GM23338 (cell line): ENCODE measurements around the gene GRID2. TPM values are rescaled to one million over a fixed set of nuclear protein-coding genes. Genes with fewer than 3 reads are reported as not detected.

Source experiments
- ATAC-seq: fragments of 200-7000 bp; cut with Tn5 transposase; 3 replicates; pipeline ENCODE4 v1.9.1; 2020
- DNase-seq: peaks from one replicate; pipeline ENCODE4 v3.0.0-alpha.2; 2015; ENCODE audit warnings: low spot score
- H2AFZ ChIP-seq: fragments of 200-600 bp; sonication (generic); 2 replicates; pipeline ENCODE4 v1.8.0; 2016; ENCODE audit warnings: antibody characterized with exemption, mild to moderate bottlenecking, moderate library complexity
- H3F3A ChIP-seq: fragments of 200-600 bp; sonication (generic); replicated peaks from 2 replicates; pipeline ENCODE4 v1.8.0; 2017; ENCODE audit warnings: antibody characterized with exemption, mixed run types, low read depth
- H3K27ac ChIP-seq: fragments of 200-600 bp; sonication (generic); 2 replicates; pipeline ENCODE4 v1.6.1; 2016; ENCODE audit warnings: low read depth
- H3K27me3 ChIP-seq: fragments of 200-600 bp; sonication (generic); 2 replicates; pipeline ENCODE4 v1.8.0; 2016; ENCODE audit warnings: mild to moderate bottlenecking, mixed run types, moderate library complexity; ENCODE audit not compliant: insufficient read depth
- H3K36me3 ChIP-seq: fragments of 200-600 bp; sonication (generic); 2 replicates; pipeline ENCODE4 v1.8.0; 2016; ENCODE audit warnings: mild to moderate bottlenecking; ENCODE audit not compliant: insufficient read depth
- H3K4me1 ChIP-seq: fragments of 200-600 bp; sonication (generic); 2 replicates; pipeline ENCODE4 v1.8.0; 2016; ENCODE audit warnings: mild to moderate bottlenecking, moderate library complexity; ENCODE audit not compliant: insufficient read depth
- H3K4me2 ChIP-seq: fragments of 200-600 bp; sonication (generic); 2 replicates; pipeline ENCODE4 v1.7.1; 2017; ENCODE audit warnings: mixed run types
- H3K4me3 ChIP-seq: fragments of 200-600 bp; sonication (generic); 2 replicates; pipeline ENCODE4 v1.6.1; 2016; ENCODE audit warnings: mixed run types
- H3K79me2 ChIP-seq: fragments of 200-600 bp; sonication (generic); replicated peaks from 2 replicates; pipeline ENCODE4 v1.8.0; 2017; ENCODE audit warnings: mild to moderate bottlenecking; ENCODE audit not compliant: insufficient read depth
- H3K9me2 ChIP-seq: fragments of 200-600 bp; sonication (generic); 2 replicates; pipeline ENCODE4 v1.8.0; 2017; ENCODE audit not compliant: insufficient read depth
- H4K20me1 ChIP-seq: fragments of 200-600 bp; sonication (generic); replicated peaks from 2 replicates; pipeline ENCODE4 v1.8.0; 2017; ENCODE audit warnings: mild to moderate bottlenecking; ENCODE audit not compliant: insufficient read depth
- H3K27ac Mint-ChIP-seq: 2 replicates; pipeline ENCODE4 v1.8.0; 2020; ENCODE audit warnings: inconsistent platforms, mild to moderate bottlenecking, moderate library complexity, mixed read lengths
- H3K27me3 Mint-ChIP-seq: 3 replicates; pipeline ENCODE4 v1.8.0; 2022; ENCODE audit warnings: low read depth, mild to moderate bottlenecking, moderate library complexity, mixed read lengths, inconsistent platforms; ENCODE audit not compliant: insufficient read depth, poor library complexity
- H3K36me3 Mint-ChIP-seq: 3 replicates; pipeline ENCODE4 v1.8.0; 2021; ENCODE audit warnings: low read depth, mild to moderate bottlenecking, inconsistent platforms, moderate library complexity, mixed read lengths
- H3K4me1 Mint-ChIP-seq: 3 replicates; pipeline ENCODE4 v1.8.0; 2020; ENCODE audit warnings: mild to moderate bottlenecking, inconsistent platforms, mixed read lengths
- H3K4me3 Mint-ChIP-seq: 3 replicates; pipeline ENCODE4 v1.8.0; 2021; ENCODE audit warnings: moderate library complexity, mild to moderate bottlenecking, inconsistent platforms, mixed read lengths
- H3K9me3 Mint-ChIP-seq: 3 replicates; pipeline ENCODE4 v1.8.0; 2020; ENCODE audit warnings: moderate library complexity, mild to moderate bottlenecking, inconsistent platforms, mixed read lengths
- CREB1 ChIP-seq: fragments of 250-450 bp; sonication (Bioruptor Pico); IDR thresholded peaks from 2 replicates; pipeline ENCODE4 v1.5.0; 2020; ENCODE audit warnings: low read depth, mild to moderate bottlenecking, moderate library complexity
- CTCF ChIP-seq, 2 experiments: fragments of 200-600 bp in 1 of 2; sonication (generic) in 1 of 2; conservative IDR thresholded peaks; 2 replicates each; pipeline versions ENCODE4 v1.5.1 to v1.6.1; 2016 to 2017; ENCODE audit warnings: antibody characterized with exemption in 2 of 2, low read depth in 2 of 2, mild to moderate bottlenecking in 2 of 2, moderate library complexity in 1 of 2
- ETS1 ChIP-seq: IDR thresholded peaks from 2 replicates; pipeline ENCODE4 v1.6.1; 2016; ENCODE audit warnings: antibody characterized with exemption
- EZH2 ChIP-seq: fragments of 200-600 bp; sonication (generic); IDR thresholded peaks from one replicate; pipeline ENCODE4 v1.8.0; 2017; ENCODE audit warnings: antibody characterized with exemption, mild to moderate bottlenecking, low read depth; ENCODE audit not compliant: unreplicated experiment
- EZH2phosphoT487 ChIP-seq: fragments of 200-600 bp; sonication (generic); IDR thresholded peaks from one replicate; pipeline ENCODE4 v1.8.1; 2018; ENCODE audit warnings: antibody characterized with exemption; ENCODE audit not compliant: unreplicated experiment
- JUNB ChIP-seq: IDR thresholded peaks from one replicate; pipeline ENCODE4 v1.6.1; 2016; ENCODE audit warnings: antibody characterized with exemption; ENCODE audit not compliant: unreplicated experiment
- NANOG ChIP-seq: IDR thresholded peaks from 2 replicates; pipeline ENCODE4 v1.6.1; 2016; ENCODE audit warnings: antibody characterized with exemption, borderline replicate concordance
- POLR2AphosphoS5 ChIP-seq: IDR thresholded peaks from 2 replicates; pipeline ENCODE4 v1.6.1; 2016; ENCODE audit warnings: antibody characterized with exemption, low read depth
- REST ChIP-seq: IDR thresholded peaks from one replicate; pipeline ENCODE4 v1.6.1; 2018; ENCODE audit warnings: antibody characterized with exemption; ENCODE audit not compliant: unreplicated experiment
- STAT1 ChIP-seq: IDR thresholded peaks from one replicate; pipeline ENCODE4 v1.6.1; 2016; ENCODE audit warnings: antibody characterized with exemption; ENCODE audit not compliant: unreplicated experiment
- ZNF114 ChIP-seq: fragments of 250-450 bp; sonication (Bioruptor Pico); IDR thresholded peaks from 2 replicates; pipeline ENCODE4 v1.5.0; 2020; ENCODE audit warnings: mild to moderate bottlenecking, moderate library complexity
- ZNF331 ChIP-seq: fragments of 250-450 bp; sonication (Bioruptor Pico); IDR thresholded peaks from 2 replicates; pipeline ENCODE4 v1.5.0; 2020; ENCODE audit warnings: low read depth, mild to moderate bottlenecking, moderate library complexity
- ZNF462 ChIP-seq: fragments of 250-450 bp; sonication (Bioruptor Pico); IDR thresholded peaks from 2 replicates; pipeline ENCODE4 v1.5.0; 2020; ENCODE audit warnings: mild to moderate bottlenecking, moderate library complexity
- polyA plus RNA-seq: library from polyadenylated mRNA; unstranded; fragments of >200 nt; fragmentation: Nextera tagmentation; extraction: Ambion mirVana; gene quantifications from 2 replicates; pipeline ENCODE4 v1.2.1, GENCODE V29; 2016
- total RNA-seq: library from RNA; depleted of rRNA; stranded (reverse); fragments of >200 nt; shearing (Covaris generic); gene quantifications from 2 replicates; pipeline ENCODE4 v1.2.3, GENCODE V29; 2014

The GRID2 gene
- total and polyA plus RNA-seq, 2 experiments from 2014 or later = 19.9 to 65.4 TPM

- peak; percentile 89 for DNase-seq
- H3K4me1 Mint-ChIP-seq = peaks cover 27% of the 10 kb centered on the region
- no peak overlapping the region for H2AFZ ChIP-seq
- no peaks in the 10 kb centered on the region for H3F3A ChIP-seq
- H4K20me1 ChIP-seq = no peaks in the 10 kb centered on the region
- H3K27me3 ChIP-seq = no peaks in the 10 kb centered on the region
- H3K4me1 ChIP-seq = peaks cover 9% of the 10 kb centered on the region
- no peaks in the 10 kb centered on the region for H3K36me3 ChIP-seq
- H3K27ac ChIP-seq = peak overlapping the region; percentile 4; the same call in 1 of the 2 replicates
- ATAC-seq = peak; percentile 97
- TF ChIP-seq POLR2AphosphoS5 = no peak
- TF ChIP-seq EZH2phosphoT487 = no peak
- peak; percentile 71 for TF ChIP-seq ZNF462
- peak; percentile 76 to 80 for TF ChIP-seq CTCF (conservative IDR thresholded peaks at IDR 0.05; ENCODE audit: low read depth in 2 of 2)
- no peak for TF ChIP-seq ZNF114 (CRISPR knock-in tag)
- TF ChIP-seq NANOG = no peak
- no peak for TF ChIP-seq REST
- TF ChIP-seq JUNB = no peak
- TF ChIP-seq EZH2 = no peak
- no peak for TF ChIP-seq STAT1
- no peak for TF ChIP-seq ETS1
- peak; percentile 69 for TF ChIP-seq ZNF331 (CRISPR knock-in tag)
- TF ChIP-seq CREB1 = no peak
- H3K4me3 ChIP-seq = no peak overlapping the region
- no peaks in the 10 kb centered on the region for H3K9me3 Mint-ChIP-seq
- peak overlapping the region; percentile 18; the same call in 1 of the 3 replicates for H3K4me3 Mint-ChIP-seq
- H3K4me2 ChIP-seq = 0 out of 2 replicates have a peak overlapping the region, but pooled peaks have one; percentile 5
- H3K27ac Mint-ChIP-seq = peak overlapping the region; percentile 13; the same call in 1 of the 2 replicates
- H3K27me3 Mint-ChIP-seq = peaks cover 5% of the 10 kb centered on the region
- no peaks in the 10 kb centered on the region for H3K9me2 ChIP-seq
- no peaks in the 10 kb centered on the region for H3K36me3 Mint-ChIP-seq
- H3K79me2 ChIP-seq = no peaks in the 10 kb centered on the region
Observed at GRCh38 chr4:93199492-93199891, 895.7 kb downstream of the GRID2 start.
